ENCODE results near the gene DEAF1.

The DEAF1 gene

GRCh38 chr11:706439-706956, 11.5 kb upstream of the DEAF1 start:
- ChIA-PET CTCF (no interaction called here), POLR2A (no interaction called here)
- DNase-seq (ENCODE audit: extremely low spot score) = no peak
- TF ChIP-seq NFRKB (IDR thresholded peaks at IDR 0.05) (no peak), FOXK2 (IDR thresholded peaks at IDR 0.05) (no peak), CTBP1 (IDR thresholded peaks at IDR 0.05; ENCODE audit: borderline replicate concordance) (no peak), FOXA1 (IDR thresholded peaks at IDR 0.05) (no peak), TARDBP (IDR thresholded peaks at IDR 0.05) (no peak), SUZ12 (IDR thresholded peaks at IDR 0.05) (no peak), L3MBTL2 (conservative IDR thresholded peaks at IDR 0.05) (no peak), BHLHE40 (IDR thresholded peaks at IDR 0.05; ENCODE audit: borderline replicate concordance) (no peak), LEF1 (IDR thresholded peaks at IDR 0.05; ENCODE audit: borderline replicate concordance) (no peak), HDGF (IDR thresholded peaks at IDR 0.05; ENCODE audit: borderline replicate concordance) (no peak), ELF4 (IDR thresholded peaks at IDR 0.05) (no peak), ZNF384 (IDR thresholded peaks at IDR 0.05) (no peak), SP1 (IDR thresholded peaks at IDR 0.05) (no peak), ARNT (IDR thresholded peaks at IDR 0.05) (no peak), FOXM1 (IDR thresholded peaks at IDR 0.05; ENCODE audit: borderline replicate concordance) (no peak)
- TF ChIP-seq, protein P1, sequence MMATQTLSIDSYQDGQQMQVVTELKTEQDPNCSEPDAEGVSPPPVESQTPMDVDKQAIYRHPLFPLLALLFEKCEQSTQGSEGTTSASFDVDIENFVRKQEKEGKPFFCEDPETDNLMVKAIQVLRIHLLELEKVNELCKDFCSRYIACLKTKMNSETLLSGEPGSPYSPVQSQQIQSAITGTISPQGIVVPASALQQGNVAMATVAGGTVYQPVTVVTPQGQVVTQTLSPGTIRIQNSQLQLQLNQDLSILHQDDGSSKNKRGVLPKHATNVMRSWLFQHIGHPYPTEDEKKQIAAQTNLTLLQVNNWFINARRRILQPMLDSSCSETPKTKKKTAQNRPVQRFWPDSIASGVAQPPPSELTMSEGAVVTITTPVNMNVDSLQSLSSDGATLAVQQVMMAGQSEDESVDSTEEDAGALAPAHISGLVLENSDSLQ (IDR thresholded peaks at IDR 0.05) = no peak

- TF ChIP-seq FOXK2 (IDR thresholded peaks at IDR 0.05) (no peak), CTBP1 (IDR thresholded peaks at IDR 0.05; ENCODE audit: borderline replicate concordance) (no peak), ELF4 (IDR thresholded peaks at IDR 0.05) (no peak), BHLHE40 (IDR thresholded peaks at IDR 0.05; ENCODE audit: borderline replicate concordance) (no peak), NFRKB (IDR thresholded peaks at IDR 0.05) (no peak), ZNF384 (IDR thresholded peaks at IDR 0.05) (no peak), TARDBP (IDR thresholded peaks at IDR 0.05) (no peak), FOXM1 (IDR thresholded peaks at IDR 0.05; ENCODE audit: borderline replicate concordance) (no peak), LEF1 (IDR thresholded peaks at IDR 0.05; ENCODE audit: borderline replicate concordance) (no peak), L3MBTL2 (conservative IDR thresholded peaks at IDR 0.05) (no peak), SUZ12 (IDR thresholded peaks at IDR 0.05) (no peak), HDGF (IDR thresholded peaks at IDR 0.05; ENCODE audit: borderline replicate concordance) (no peak), FOXA1 (IDR thresholded peaks at IDR 0.05) (no peak), SP1 (IDR thresholded peaks at IDR 0.05) (no peak), ARNT (IDR thresholded peaks at IDR 0.05) (no peak)
- TF ChIP-seq, protein P1 (IDR thresholded peaks at IDR 0.05) = no peak
- CTCF ChIA-PET = no interaction called here
- POLR2A ChIA-PET = interaction anchor here (0.6 kb wide), 1 partner anchor 170 kb away, joined by 3 read pairs; the partner anchor contains the start of gene HRAS
- DNase-seq (ENCODE audit: extremely low spot score) = no peak
Measured at GRCh38 chr11:705646-706438, 10.8 kb upstream of the DEAF1 start, which contains the start of gene EPS8L2. Gene EPS8L2, plus strand, starts transcription at chr11:706231. Its CDS starts 3,177 bp downstream, at chr11:709408.

DNA sequence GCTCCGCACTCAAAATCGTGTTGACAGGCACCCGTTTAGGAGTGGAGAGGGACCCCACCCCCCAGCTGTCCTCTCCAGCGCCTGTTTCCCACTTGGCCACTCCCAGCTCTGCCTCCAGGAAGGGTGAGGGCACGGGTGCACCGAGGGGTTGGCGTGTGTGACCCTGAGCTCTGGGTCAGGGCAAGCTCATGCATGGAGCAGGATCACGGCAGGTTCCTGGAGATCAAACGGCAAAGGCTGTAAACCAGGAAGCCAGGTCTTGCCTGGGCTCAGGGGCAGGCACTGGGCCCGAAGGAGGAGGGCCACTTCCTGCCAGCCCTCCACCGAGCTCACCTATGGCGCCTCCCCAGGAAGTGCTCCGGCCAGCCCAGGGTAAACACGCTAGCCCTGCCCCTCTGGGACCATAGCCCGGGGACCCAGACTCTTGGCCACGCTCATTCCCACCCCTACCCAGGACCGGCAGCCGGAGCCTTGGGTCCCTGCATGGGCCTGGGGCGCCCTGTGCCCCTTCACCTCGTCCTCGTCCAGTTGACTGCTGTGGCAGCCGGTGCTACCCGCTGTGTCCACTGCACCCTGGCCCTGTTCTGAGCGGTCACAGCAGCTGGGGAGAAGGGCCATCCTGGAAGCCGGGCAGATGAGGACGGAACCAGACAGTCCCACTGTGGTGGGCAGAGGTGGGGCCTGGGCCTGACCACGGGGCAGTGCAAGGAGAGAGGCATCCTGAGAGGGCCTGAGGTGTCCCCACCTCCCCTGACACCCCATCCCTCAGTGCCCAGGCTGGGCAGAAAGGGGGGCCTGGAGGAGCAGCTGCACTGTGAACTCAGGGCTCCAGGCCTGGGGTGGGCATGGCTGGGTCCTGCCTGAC, 10.0 kb upstream of the DEAF1 start:
- TF ChIP-seq, protein P1 (IDR thresholded peaks at IDR 0.05) = no peak
- no peak for TF ChIP-seq BHLHE40 (IDR thresholded peaks at IDR 0.05; ENCODE audit: borderline replicate concordance)
- no peak for TF ChIP-seq FOXK2 (IDR thresholded peaks at IDR 0.05)
- TF ChIP-seq ZNF384 (IDR thresholded peaks at IDR 0.05) = no peak
- TF ChIP-seq LEF1 (IDR thresholded peaks at IDR 0.05; ENCODE audit: borderline replicate concordance) = no peak
- no peak for TF ChIP-seq HDGF (IDR thresholded peaks at IDR 0.05; ENCODE audit: borderline replicate concordance)
- no peak for TF ChIP-seq ARNT (IDR thresholded peaks at IDR 0.05)
- TF ChIP-seq TARDBP (IDR thresholded peaks at IDR 0.05) = no peak
- TF ChIP-seq ELF4 (IDR thresholded peaks at IDR 0.05) = no peak
- no peak for TF ChIP-seq FOXM1 (IDR thresholded peaks at IDR 0.05; ENCODE audit: borderline replicate concordance)
- no peak for TF ChIP-seq FOXA1 (IDR thresholded peaks at IDR 0.05)
- CTCF ChIA-PET = no interaction called here
- DNase-seq (ENCODE audit: extremely low spot score) = no peak
- POLR2A ChIA-PET = interaction anchor here (0.6 to 1.3 kb wide), 2 partner anchors 12 to 169 kb away, joined by 3 read pairs; partner anchors contain the start of gene HRAS

GRCh38 chr11:704228-704674, 9.2 kb upstream of the DEAF1 start:
- ChIA-PET POLR2A (interaction anchor here (1.3 kb wide), 1 partner anchor 11 kb away, joined by 3 read pairs; no protein-coding TSS in a partner anchor), CTCF (no interaction called here)
- TF ChIP-seq SP1 (IDR thresholded peaks at IDR 0.05) = no peak
- DNase-seq (ENCODE audit: extremely low spot score) = no peak

- CTCF ChIA-PET = no interaction called here
Measured at GRCh38 chr11:703506-703905, 8.5 kb upstream of the DEAF1 start.

More at GRCh38 chr11:703506-703905, 8.5 kb upstream of the DEAF1 start:
- TF ChIP-seq HDGF (IDR thresholded peaks at IDR 0.05; ENCODE audit: borderline replicate concordance) (no peak), L3MBTL2 (conservative IDR thresholded peaks at IDR 0.05) (no peak), NFRKB (IDR thresholded peaks at IDR 0.05) (no peak), LEF1 (IDR thresholded peaks at IDR 0.05; ENCODE audit: borderline replicate concordance) (no peak), ELF4 (IDR thresholded peaks at IDR 0.05) (no peak), FOXK2 (IDR thresholded peaks at IDR 0.05) (no peak), SP1 (IDR thresholded peaks at IDR 0.05) (no peak), SUZ12 (IDR thresholded peaks at IDR 0.05) (no peak), BHLHE40 (IDR thresholded peaks at IDR 0.05; ENCODE audit: borderline replicate concordance) (no peak), FOXA1 (IDR thresholded peaks at IDR 0.05) (no peak), ZNF384 (IDR thresholded peaks at IDR 0.05) (no peak), FOXM1 (IDR thresholded peaks at IDR 0.05; ENCODE audit: borderline replicate concordance) (no peak), CTBP1 (IDR thresholded peaks at IDR 0.05; ENCODE audit: borderline replicate concordance) (no peak), TARDBP (IDR thresholded peaks at IDR 0.05) (no peak), ARNT (IDR thresholded peaks at IDR 0.05) (no peak)
- TF ChIP-seq, protein P1 (IDR thresholded peaks at IDR 0.05) = no peak
- DNase-seq (ENCODE audit: extremely low spot score) = no peak
- POLR2A ChIA-PET = interaction anchor here (1.3 to 1.5 kb wide), 2 partner anchors 10 to 23 kb away, joined by 3 read pairs; no protein-coding TSS in a partner anchor

Measured in HEK293T (cell line).